NOMO-1 treated with dmso at 0.1 percent for 144 hours (cell line): ENCODE results near the gene SACS.
A peak's percentile ranks its signal among the peaks of the same experiment; 100 is the strongest.

ENCODE experiments used
- DNase-seq: peaks from one replicate; lab custom pipeline; 2025; ENCODE audit not compliant: unreplicated experiment; lab: John Stamatoyannopoulos, UW

SACS gene

GRCh38 chr13:23433171-23434153, at the start of gene SACS:
Gene SACS (minus strand): TSS chr13:23433702. CDS start chr13:23411239, 22,463 bp downstream.
- no peak for DNase-seq

GRCh38 chr13:23480324-23480723, 46.8 kb upstream of the SACS start:
- DNase-seq: no peak

- DNase-seq: no peak
These were observed 43.6 kb upstream of the SACS start for GRCh38 chr13:23477101-23477500.

- no peak for DNase-seq
These were observed 39.7 kb upstream of the SACS start for GRCh38 chr13:23473221-23473620.

- DNase-seq: no peak
These were observed 38.7 kb upstream of the SACS start for GRCh38 chr13:23472189-23472588.

GRCh38 chr13:23470790-23471614, 37.5 kb upstream of the SACS start:
- DNase-seq: no peak

- DNase-seq: no peak
These were observed 36.5 kb upstream of the SACS start for GRCh38 chr13:23469951-23470421.

GRCh38 chr13:23468811-23469210, 35.3 kb upstream of the SACS start:
- no peak for DNase-seq

- no peak for DNase-seq
These were observed 34.4 kb upstream of the SACS start for GRCh38 chr13:23467932-23468278.

- DNase-seq: no peak
These were observed 33.8 kb upstream of the SACS start for GRCh38 chr13:23467048-23467931.

- peak; percentile 70 for DNase-seq
These were observed 32.9 kb upstream of the SACS start for GRCh38 chr13:23466144-23467002.

- no peak for DNase-seq
These were observed 30.2 kb upstream of the SACS start for GRCh38 chr13:23463661-23464060.

GRCh38 chr13:23462815-23463559, 29.5 kb upstream of the SACS start:
- DNase-seq: no peak

GRCh38 chr13:23461544-23461943, 28.0 kb upstream of the SACS start:
- DNase-seq: no peak

GRCh38 chr13:23460921-23461320, 27.4 kb upstream of the SACS start:
- no peak for DNase-seq

- DNase-seq: peak; percentile 58
These were observed 26.8 kb upstream of the SACS start for GRCh38 chr13:23460309-23460708.

GRCh38 chr13:23458989-23459388, 25.5 kb upstream of the SACS start:
- no peak for DNase-seq

- DNase-seq: no peak
These were observed 23.1 kb upstream of the SACS start for GRCh38 chr13:23456437-23457210.
